Measurements from ENCODE around the gene NAGA.

DNA sequence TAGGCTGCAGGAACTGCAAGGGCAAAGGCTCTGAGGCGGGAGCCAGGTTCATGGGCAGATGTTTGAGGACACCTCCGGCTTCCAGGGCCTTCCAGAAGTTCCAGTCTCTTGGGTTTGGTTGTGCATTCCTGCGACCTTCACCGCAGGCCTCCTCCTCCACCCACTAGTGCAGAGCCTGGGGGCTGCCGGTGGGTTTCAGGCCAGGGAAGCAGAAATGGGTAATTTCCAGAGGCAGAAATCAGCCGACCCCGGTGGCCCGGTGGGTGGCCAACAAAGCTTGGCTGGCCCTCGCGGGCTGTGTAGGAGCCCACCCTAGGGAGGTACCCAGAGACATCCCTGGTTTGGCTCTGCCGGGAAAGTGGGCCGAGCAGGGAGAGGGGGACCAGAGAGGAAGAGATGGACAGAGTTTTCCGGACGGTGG is 3.0 kb upstream of the NAGA start:
- TF ChIP-seq, protein P1, sequence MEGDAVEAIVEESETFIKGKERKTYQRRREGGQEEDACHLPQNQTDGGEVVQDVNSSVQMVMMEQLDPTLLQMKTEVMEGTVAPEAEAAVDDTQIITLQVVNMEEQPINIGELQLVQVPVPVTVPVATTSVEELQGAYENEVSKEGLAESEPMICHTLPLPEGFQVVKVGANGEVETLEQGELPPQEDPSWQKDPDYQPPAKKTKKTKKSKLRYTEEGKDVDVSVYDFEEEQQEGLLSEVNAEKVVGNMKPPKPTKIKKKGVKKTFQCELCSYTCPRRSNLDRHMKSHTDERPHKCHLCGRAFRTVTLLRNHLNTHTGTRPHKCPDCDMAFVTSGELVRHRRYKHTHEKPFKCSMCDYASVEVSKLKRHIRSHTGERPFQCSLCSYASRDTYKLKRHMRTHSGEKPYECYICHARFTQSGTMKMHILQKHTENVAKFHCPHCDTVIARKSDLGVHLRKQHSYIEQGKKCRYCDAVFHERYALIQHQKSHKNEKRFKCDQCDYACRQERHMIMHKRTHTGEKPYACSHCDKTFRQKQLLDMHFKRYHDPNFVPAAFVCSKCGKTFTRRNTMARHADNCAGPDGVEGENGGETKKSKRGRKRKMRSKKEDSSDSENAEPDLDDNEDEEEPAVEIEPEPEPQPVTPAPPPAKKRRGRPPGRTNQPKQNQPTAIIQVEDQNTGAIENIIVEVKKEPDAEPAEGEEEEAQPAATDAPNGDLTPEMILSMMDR (IDR thresholded peaks at IDR 0.05) = no peak
- no peak for TF ChIP-seq POLR2A (IDR thresholded peaks at IDR 0.05)
